ENCODE data around the gene MGLL.
A peak's percentile ranks its signal among the peaks of the same experiment; 100 is the strongest.

The MGLL gene

GRCh38 chr3:127839099-127839498 lies 16.8 kb upstream of the MGLL start:
- no peak overlapping the region for H3K4me3 ChIP-seq (ENCODE audit: low read length)
- no peak for DNase-seq (ENCODE audit: low read depth)
- no peak for TF ChIP-seq CTCF (conservative IDR thresholded peaks at IDR 0.05; ENCODE audit: low read length)

GRCh38 chr3:127835993-127836882 lies 13.9 kb upstream of the MGLL start:
- DNase-seq (ENCODE audit: low read depth) = no peak
- no peak for TF ChIP-seq CTCF (conservative IDR thresholded peaks at IDR 0.05; ENCODE audit: low read length)
- no peak overlapping the region for H3K4me3 ChIP-seq (ENCODE audit: low read length)

GRCh38 chr3:127834771-127835170 lies 12.5 kb upstream of the MGLL start:
- DNase-seq (ENCODE audit: low read depth) = no peak
- no peak for TF ChIP-seq CTCF (conservative IDR thresholded peaks at IDR 0.05; ENCODE audit: low read length)
- no peak overlapping the region for H3K4me3 ChIP-seq (ENCODE audit: low read length)

GRCh38 chr3:127833281-127834032 lies 11.1 kb upstream of the MGLL start:
- H3K4me3 ChIP-seq (ENCODE audit: low read length) = no peak overlapping the region
- DNase-seq (ENCODE audit: low read depth) = no peak
- TF ChIP-seq CTCF (conservative IDR thresholded peaks at IDR 0.05; ENCODE audit: low read length) = no peak

- H3K4me3 ChIP-seq (ENCODE audit: low read length) = no peak overlapping the region
- TF ChIP-seq CTCF (conservative IDR thresholded peaks at IDR 0.05; ENCODE audit: low read length) = peak; percentile 65
- peak; percentile 49 for DNase-seq (ENCODE audit: low read depth)
Measured at GRCh38 chr3:127831723-127832172, 9.4 kb upstream of the MGLL start.

GRCh38 chr3:127829537-127829936 lies 7.2 kb upstream of the MGLL start:
- no peak for DNase-seq (ENCODE audit: low read depth)
- H3K4me3 ChIP-seq (ENCODE audit: low read length) = no peak overlapping the region
- TF ChIP-seq CTCF (conservative IDR thresholded peaks at IDR 0.05; ENCODE audit: low read length) = no peak
